Activated naive CD8-positive, alpha-beta T cell treated with anti-CD3 and anti-CD28 coated beads, Interleukin-2, amount 50 U/mL, for 24 hours (primary cell): ENCODE data around the gene NUDT7.

Experiments
- ATAC-seq: fragments of 150-1000 bp; cut with Tn5 transposase; one replicate; pipeline ENCODE4 v1.10.0; 2021
- DNase-seq: peaks from one replicate; pipeline ENCODE4 v3.0.0; 2021
- H3K27ac Mint-ChIP-seq: one replicate; pipeline ENCODE4 v1.8.0; 2021; ENCODE audit warnings: mild to moderate bottlenecking, mixed read lengths
- H3K27me3 Mint-ChIP-seq: one replicate; pipeline ENCODE4 v1.8.0; 2021; ENCODE audit warnings: mixed read lengths
- H3K36me3 Mint-ChIP-seq: one replicate; pipeline ENCODE4 v1.8.0; 2021; ENCODE audit warnings: low read depth, mixed read lengths
- H3K4me1 Mint-ChIP-seq: one replicate; pipeline ENCODE4 v1.8.0; 2021; ENCODE audit warnings: mixed read lengths
- H3K4me3 Mint-ChIP-seq: one replicate; pipeline ENCODE4 v1.8.0; 2021; ENCODE audit warnings: mild to moderate bottlenecking, moderate library complexity, mixed read lengths
- H3K9me3 Mint-ChIP-seq: one replicate; pipeline ENCODE4 v1.8.0; 2021; ENCODE audit warnings: mixed read lengths

Gene NUDT7

GRCh38 chr16:77781091-77781490, 58.8 kb downstream of the NUDT7 start:
- DNase-seq (no peak), ATAC-seq (no peak)
- no peaks in the 10 kb centered on the region for H3K36me3 Mint-ChIP-seq
- no peaks in the 10 kb centered on the region for H3K4me1 Mint-ChIP-seq
- no peak overlapping the region for H3K4me3 Mint-ChIP-seq
- H3K27me3 Mint-ChIP-seq = peaks cover 8% of the 10 kb centered on the region
- no peak overlapping the region for H3K27ac Mint-ChIP-seq
- no peaks in the 10 kb centered on the region for H3K9me3 Mint-ChIP-seq

- no peak for DNase-seq
- H3K36me3 Mint-ChIP-seq = no peaks in the 10 kb centered on the region
- no peaks in the 10 kb centered on the region for H3K4me1 Mint-ChIP-seq
- H3K9me3 Mint-ChIP-seq = no peaks in the 10 kb centered on the region
- no peak overlapping the region for H3K4me3 Mint-ChIP-seq
- no peak overlapping the region for H3K27ac Mint-ChIP-seq
- peaks cover 23% of the 10 kb centered on the region for H3K27me3 Mint-ChIP-seq
- ATAC-seq = no peak
Observed at GRCh38 chr16:77782694-77783093, 60.4 kb downstream of the NUDT7 start.

DNA sequence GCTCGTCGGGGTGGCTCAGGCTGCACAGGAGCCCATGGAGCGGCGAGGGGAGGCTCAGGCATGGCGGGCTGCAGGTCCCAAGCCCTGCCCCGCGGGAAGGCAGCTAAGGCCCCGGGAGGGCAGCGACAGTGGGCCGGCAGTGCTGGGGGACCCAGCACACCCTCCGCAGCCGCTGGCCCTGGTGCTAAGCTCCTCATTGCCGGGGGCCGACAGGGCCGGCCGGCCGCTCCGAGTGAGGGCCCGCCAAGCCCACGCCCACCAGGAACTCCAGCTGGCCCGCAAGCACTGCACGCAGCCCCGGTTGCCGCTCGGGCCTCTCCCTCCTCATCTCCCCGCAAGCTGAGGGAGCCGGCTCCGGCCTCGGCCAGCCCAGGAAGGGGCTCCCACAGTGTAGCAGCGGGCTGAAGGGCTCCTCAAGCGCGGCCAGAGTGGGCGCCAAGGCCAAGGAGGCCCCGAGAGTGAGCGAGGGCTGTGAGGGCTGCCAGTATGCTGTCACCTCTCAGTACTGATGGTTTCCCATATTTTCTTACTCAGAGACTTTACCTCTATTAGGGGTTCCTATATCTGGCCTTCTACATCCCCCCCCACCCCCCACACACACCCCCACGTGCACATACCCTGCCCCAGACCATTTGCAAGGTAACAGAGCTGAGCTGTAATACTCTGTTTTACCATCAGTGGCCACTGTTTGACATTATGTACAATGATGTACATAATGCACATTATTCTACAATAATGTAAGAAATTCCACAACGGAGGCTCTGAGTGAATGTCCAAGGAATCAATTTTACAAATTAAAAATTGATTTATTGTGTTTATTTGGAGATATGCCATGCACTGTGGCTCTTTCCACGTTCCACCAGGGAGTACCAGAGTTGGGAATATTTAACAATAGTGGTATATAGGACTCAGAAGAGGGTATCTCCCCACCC, 62.4 kb downstream of the NUDT7 start:
- Mint-ChIP-seq H3K4me1 (peaks cover 4% of the 10 kb centered on the region), H3K27ac (no peak overlapping the region), H3K9me3 (no peaks in the 10 kb centered on the region), H3K36me3 (no peaks in the 10 kb centered on the region), H3K27me3 (peaks cover 39% of the 10 kb centered on the region), H3K4me3 (no peak overlapping the region)
- DNase-seq (no peak), ATAC-seq (no peak)

- DNase-seq (no peak), ATAC-seq (no peak)
- Mint-ChIP-seq H3K36me3 (no peaks in the 10 kb centered on the region), H3K27me3 (peaks cover 46% of the 10 kb centered on the region), H3K27ac (no peak overlapping the region), H3K4me1 (peaks cover 4% of the 10 kb centered on the region), H3K4me3 (no peak overlapping the region), H3K9me3 (no peaks in the 10 kb centered on the region)
Observed at GRCh38 chr16:77785373-77785764, 63.1 kb downstream of the NUDT7 start.

- Mint-ChIP-seq H3K27ac (no peak overlapping the region), H3K36me3 (no peaks in the 10 kb centered on the region), H3K4me1 (peaks cover 4% of the 10 kb centered on the region), H3K9me3 (no peaks in the 10 kb centered on the region), H3K4me3 (no peak overlapping the region), H3K27me3 (peaks cover 54% of the 10 kb centered on the region)
- no peak for DNase-seq
- ATAC-seq = no peak
Observed at GRCh38 chr16:77786186-77786847, 64.0 kb downstream of the NUDT7 start.

GRCh38 chr16:77787452-77787851, 65.1 kb downstream of the NUDT7 start:
- no peak for DNase-seq

GRCh38 chr16:77788181-77789084, 66.1 kb downstream of the NUDT7 start, which contains the start of gene VAT1L:
TSS of gene VAT1L (plus strand) at chr16:77788564. CDS start at chr16:77788683, 119 bp downstream.
- peak; percentile 57 for ATAC-seq
- H3K36me3 Mint-ChIP-seq = no peaks in the 10 kb centered on the region
- peaks cover 4% of the 10 kb centered on the region for H3K4me1 Mint-ChIP-seq
- DNase-seq = peak; percentile 4
- H3K4me3 Mint-ChIP-seq = peak within 1 kb of the TSS; percentile 72
- H3K27ac Mint-ChIP-seq = no peak within 1 kb of the TSS
- peaks cover 60% of the 10 kb centered on the region for H3K27me3 Mint-ChIP-seq
- no peaks in the 10 kb centered on the region for H3K9me3 Mint-ChIP-seq

More at GRCh38 chr16:77787452-77787851, 65.1 kb downstream of the NUDT7 start:
- H3K9me3 Mint-ChIP-seq = no peaks in the 10 kb centered on the region
- no peak overlapping the region for H3K4me3 Mint-ChIP-seq
- no peak overlapping the region for H3K27ac Mint-ChIP-seq
- no peak for ATAC-seq
- peaks cover 60% of the 10 kb centered on the region for H3K27me3 Mint-ChIP-seq
- peaks cover 4% of the 10 kb centered on the region for H3K4me1 Mint-ChIP-seq
- H3K36me3 Mint-ChIP-seq = no peaks in the 10 kb centered on the region

DNA sequence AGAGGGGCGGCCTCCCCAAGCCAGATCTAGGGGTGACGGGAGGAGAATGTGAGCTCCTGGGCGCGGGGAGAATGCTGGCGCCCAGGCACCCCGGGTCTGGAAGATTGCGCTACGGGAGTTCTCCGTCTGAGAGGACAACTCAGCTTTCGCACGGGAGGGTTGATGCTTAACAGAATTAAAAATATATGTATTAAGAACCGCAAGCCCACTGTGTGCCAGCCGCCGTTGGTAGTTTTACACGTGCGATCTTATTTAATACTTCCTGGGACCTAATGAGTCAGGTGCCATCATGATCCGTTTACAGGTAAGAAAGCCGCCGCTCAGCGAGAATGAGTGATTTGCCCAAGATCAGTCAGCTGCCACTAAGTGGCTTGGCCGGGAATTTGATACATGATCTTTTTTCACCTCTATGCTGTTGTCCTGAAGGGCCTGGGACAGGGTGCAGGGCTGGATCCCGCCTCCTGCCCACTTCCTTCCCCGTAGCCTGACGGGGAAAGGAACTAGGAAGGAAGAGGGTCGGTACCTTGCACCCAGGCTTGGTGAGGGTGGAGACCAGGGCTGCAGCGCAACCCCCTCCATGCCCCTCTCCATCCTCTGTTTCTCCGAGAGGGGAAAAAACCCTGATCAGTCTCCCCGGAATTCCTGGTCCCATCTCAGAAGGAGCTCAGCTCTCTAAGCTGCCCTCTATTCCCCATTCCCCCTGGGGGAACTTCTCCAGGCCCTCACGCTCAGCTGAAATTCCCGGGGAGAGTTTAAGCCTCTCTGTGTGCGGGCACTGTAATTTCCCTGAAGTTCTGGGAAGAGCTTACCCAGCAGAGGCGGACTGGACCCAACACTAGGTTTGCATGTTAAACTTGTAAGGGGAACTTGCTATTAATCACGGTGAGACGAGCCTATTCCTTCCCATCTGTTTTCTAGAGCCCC, 67.0 kb downstream of the NUDT7 start:
- Mint-ChIP-seq H3K27me3 (peaks cover 59% of the 10 kb centered on the region), H3K27ac (no peak overlapping the region), H3K4me1 (peaks cover 4% of the 10 kb centered on the region), H3K36me3 (no peaks in the 10 kb centered on the region), H3K9me3 (no peaks in the 10 kb centered on the region), H3K4me3 (no peak overlapping the region)
- DNase-seq (no peak), ATAC-seq (no peak)

GRCh38 chr16:77790009-77790372, 67.7 kb downstream of the NUDT7 start:
- Mint-ChIP-seq H3K4me3 (no peak overlapping the region), H3K27me3 (peaks cover 59% of the 10 kb centered on the region)

DNA sequence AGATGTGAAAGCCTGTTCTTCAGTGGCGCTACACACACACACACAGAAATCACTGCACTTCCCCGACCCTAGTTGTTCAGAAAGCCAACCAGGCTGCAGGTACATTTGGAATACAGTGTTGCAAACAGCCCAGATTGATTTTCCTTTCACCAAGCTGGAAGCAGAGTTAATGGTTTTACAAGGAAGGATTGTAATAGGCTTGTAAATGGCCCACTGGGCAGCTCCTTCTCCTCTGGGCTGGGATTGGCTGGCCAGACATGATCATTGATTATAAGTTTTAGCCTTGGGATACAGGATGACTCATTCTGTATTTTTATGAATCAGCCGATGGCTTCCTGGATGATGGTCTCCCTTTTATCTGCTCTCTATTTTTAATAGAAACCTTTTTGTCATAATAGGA, 68.6 kb downstream of the NUDT7 start:
- no peak overlapping the region for H3K27ac Mint-ChIP-seq
- H3K27me3 Mint-ChIP-seq = peaks cover 58% of the 10 kb centered on the region
- no peak overlapping the region for H3K4me3 Mint-ChIP-seq
- H3K36me3 Mint-ChIP-seq = no peaks in the 10 kb centered on the region
- no peak for DNase-seq
- no peaks in the 10 kb centered on the region for H3K9me3 Mint-ChIP-seq
- no peak for ATAC-seq
- H3K4me1 Mint-ChIP-seq = peaks cover 4% of the 10 kb centered on the region

More at GRCh38 chr16:77790009-77790372, 67.7 kb downstream of the NUDT7 start:
- DNase-seq (no peak), ATAC-seq (no peak)
- no peaks in the 10 kb centered on the region for H3K36me3 Mint-ChIP-seq
- H3K4me1 Mint-ChIP-seq = peaks cover 4% of the 10 kb centered on the region
- no peak overlapping the region for H3K27ac Mint-ChIP-seq
- H3K9me3 Mint-ChIP-seq = no peaks in the 10 kb centered on the region
